Measurements from ENCODE around the gene SRPX.

GRCh38 chrX:38183596-38183995 lies 37.1 kb downstream of the SRPX start:
- TF ChIP-seq SP1 (IDR thresholded peaks at IDR 0.05) (no peak), PKNOX1 (IDR thresholded peaks at IDR 0.05) (no peak), SUZ12 (IDR thresholded peaks at IDR 0.05) (no peak), FOXK2 (IDR thresholded peaks at IDR 0.05) (no peak), NFRKB (IDR thresholded peaks at IDR 0.05) (no peak), TARDBP (IDR thresholded peaks at IDR 0.05) (no peak), BHLHE40 (IDR thresholded peaks at IDR 0.05; ENCODE audit: borderline replicate concordance) (no peak), FOXA1 (IDR thresholded peaks at IDR 0.05) (no peak), CTBP1 (IDR thresholded peaks at IDR 0.05; ENCODE audit: borderline replicate concordance) (no peak), ARNT (IDR thresholded peaks at IDR 0.05) (no peak), L3MBTL2 (conservative IDR thresholded peaks at IDR 0.05) (no peak), HDGF (IDR thresholded peaks at IDR 0.05; ENCODE audit: borderline replicate concordance) (no peak), FOXM1 (IDR thresholded peaks at IDR 0.05; ENCODE audit: borderline replicate concordance) (no peak), LEF1 (IDR thresholded peaks at IDR 0.05; ENCODE audit: borderline replicate concordance) (no peak)

Measured in HEK293T (cell line).